Colon (tissue), 2 donors: ENCODE measurements around the gene CHMP3.

ENCODE experiments used
- FAIRE-seq: peaks from 2 replicates; lab custom pipeline; 2012; peaks lifted over from hg19 to GRCh38; lab: Jason Lieb, UNC
- donor health status: control.
- donor health status: control.

The CHMP3 gene

GRCh38 chr2:86466306-86466705 lies 96.9 kb downstream of the CHMP3 start:
- FAIRE-seq: no peak

- FAIRE-seq: no peak
Observed at GRCh38 chr2:86464652-86465051, 98.6 kb downstream of the CHMP3 start.

- FAIRE-seq: no peak
Observed at GRCh38 chr2:86461042-86461743, 102.0 kb downstream of the CHMP3 start.

GRCh38 chr2:86455181-86455580 lies 108.1 kb downstream of the CHMP3 start:
- no peak for FAIRE-seq

- no peak for FAIRE-seq
Observed at GRCh38 chr2:86454238-86454637, 109.0 kb downstream of the CHMP3 start.

- no peak for FAIRE-seq
Observed at GRCh38 chr2:86453836-86454235, 109.4 kb downstream of the CHMP3 start.
